Measurements from ENCODE around the gene C1orf167. TPM values are rescaled to one million over a fixed set of nuclear protein-coding genes. Genes with fewer than 3 reads are reported as not detected.

Gene C1orf167
- total and polyA plus RNA-seq, 4 experiments from 2014 or later, result not detected

DNA sequence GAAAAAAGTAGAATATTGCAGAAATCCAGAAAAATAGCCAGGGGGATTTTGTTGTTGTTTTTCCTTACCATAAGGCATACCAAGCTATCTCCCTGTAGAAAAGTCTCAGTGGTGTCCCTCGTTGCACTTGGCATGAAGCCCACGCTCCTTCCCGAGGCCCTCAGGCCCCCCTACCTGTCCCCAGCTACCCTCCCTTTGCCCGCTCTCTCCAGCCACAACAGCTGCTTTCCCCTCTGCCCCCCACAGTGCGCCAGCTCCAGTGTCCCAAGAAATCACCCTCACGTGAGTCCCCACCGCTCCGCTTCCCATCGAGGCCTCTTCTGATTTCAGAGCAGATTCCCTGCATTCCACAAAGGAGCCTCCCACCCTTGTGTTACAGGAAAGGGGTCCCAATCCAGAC is 17.7 kb upstream of the C1orf167 start:
- no peak overlapping the region for H3K27ac Mint-ChIP-seq
- Histone ChIP-seq H3K36me3 (ENCODE audit: insufficient read depth, low read length) (no peaks in the 10 kb centered on the region), H3K4me1 (ENCODE audit: insufficient read depth, low read length) (peaks cover 43% of the 10 kb centered on the region), H3K27ac (ENCODE audit: low read depth, low read length) (no peak overlapping the region), H3K4me3 (ENCODE audit: low read length in 2 of 2) (no peak overlapping the region), H3K27me3 (ENCODE audit: insufficient read depth, low read length) (no peaks in the 10 kb centered on the region), H3K9me3 (ENCODE audit: control insufficient read depth in 1 of 2, low read length in 2 of 2) (no peaks in the 10 kb centered on the region)
- no peaks in the 10 kb centered on the region for H3K27me3 Mint-ChIP-seq
- peaks cover 30 to 59% (median 43%) of the 10 kb centered on the region in 4 donors for H3K4me1 Mint-ChIP-seq
- intact Hi-C loops (cut with micrococcal nuclease), result no loop called here
- H3K9me3 Mint-ChIP-seq, result peaks cover 0 to 2% (median 0%) of the 10 kb centered on the region in 8 donors
- no peak overlapping the region for H3K4me3 Mint-ChIP-seq
- DNase-seq, result no peak
- POLR2A ChIA-PET (ENCODE audit: partially characterized antibody), result interaction anchor here (1.1 kb wide), 1 partner anchor 9 kb away, joined by 4 read pairs; the partner anchor contains the start of gene AGTRAP
- peaks cover 18 to 22% of the 10 kb centered on the region in 2 donors for H3K36me3 Mint-ChIP-seq
- CTCF ChIA-PET (ENCODE audit: partially characterized antibody), result interaction anchor here (0.8 kb wide), 1 partner anchor 8 kb away, joined by 3 read pairs; the partner anchor contains the start of gene AGTRAP

GRCh38 chr1:11746092-11746491 is 15.9 kb upstream of the C1orf167 start:
- Mint-ChIP-seq H3K27me3 (no peaks in the 10 kb centered on the region), H3K4me1 (peaks cover 17 to 41% (median 28%) of the 10 kb centered on the region in 4 donors), H3K9me3 (peaks cover 0 to 2% (median 0%) of the 10 kb centered on the region in 8 donors), H3K36me3 (peaks cover 18 to 33% of the 10 kb centered on the region in 2 donors), H3K4me3 (no peak overlapping the region), H3K27ac (no peak overlapping the region)
- ChIA-PET CTCF (ENCODE audit: partially characterized antibody) (no interaction called here), POLR2A (ENCODE audit: partially characterized antibody) (no interaction called here)
- Histone ChIP-seq H3K4me1 (ENCODE audit: insufficient read depth, low read length) (peaks cover 27% of the 10 kb centered on the region), H3K9me3 (ENCODE audit: control insufficient read depth in 1 of 2, low read length in 2 of 2) (no peaks in the 10 kb centered on the region), H3K36me3 (ENCODE audit: insufficient read depth, low read length) (peaks cover 11% of the 10 kb centered on the region), H3K27me3 (ENCODE audit: insufficient read depth, low read length) (no peaks in the 10 kb centered on the region), H3K27ac (ENCODE audit: low read depth, low read length) (no peak overlapping the region), H3K4me3 (ENCODE audit: low read length in 2 of 2) (no peak overlapping the region)
- no peak for DNase-seq
- intact Hi-C loops (cut with micrococcal nuclease), result no loop called here

- peaks cover 13 to 36% (median 21%) of the 10 kb centered on the region in 4 donors for H3K4me1 Mint-ChIP-seq
- Histone ChIP-seq H3K4me1 (ENCODE audit: insufficient read depth, low read length) (peaks cover 19% of the 10 kb centered on the region), H3K36me3 (ENCODE audit: insufficient read depth, low read length) (peaks cover 11% of the 10 kb centered on the region), H3K27me3 (ENCODE audit: insufficient read depth, low read length) (no peaks in the 10 kb centered on the region), H3K27ac (ENCODE audit: low read depth, low read length) (no peak overlapping the region), H3K9me3 (ENCODE audit: control insufficient read depth in 1 of 2, low read length in 2 of 2) (no peaks in the 10 kb centered on the region), H3K4me3 (ENCODE audit: low read length in 2 of 2) (no peak overlapping the region)
- H3K9me3 Mint-ChIP-seq, result peaks cover 0 to 2% (median 0%) of the 10 kb centered on the region in 8 donors
- no peak for DNase-seq
- peaks cover 18 to 34% of the 10 kb centered on the region in 2 donors for H3K36me3 Mint-ChIP-seq
- no peak overlapping the region for H3K27ac Mint-ChIP-seq
- ChIA-PET POLR2A (ENCODE audit: partially characterized antibody) (no interaction called here), CTCF (ENCODE audit: partially characterized antibody) (no interaction called here)
- no peak overlapping the region for H3K4me3 Mint-ChIP-seq
- H3K27me3 Mint-ChIP-seq, result no peaks in the 10 kb centered on the region
- intact Hi-C loops (cut with micrococcal nuclease), result no loop called here
Measured at GRCh38 chr1:11746795-11747487, 15.1 kb upstream of the C1orf167 start.

DNA sequence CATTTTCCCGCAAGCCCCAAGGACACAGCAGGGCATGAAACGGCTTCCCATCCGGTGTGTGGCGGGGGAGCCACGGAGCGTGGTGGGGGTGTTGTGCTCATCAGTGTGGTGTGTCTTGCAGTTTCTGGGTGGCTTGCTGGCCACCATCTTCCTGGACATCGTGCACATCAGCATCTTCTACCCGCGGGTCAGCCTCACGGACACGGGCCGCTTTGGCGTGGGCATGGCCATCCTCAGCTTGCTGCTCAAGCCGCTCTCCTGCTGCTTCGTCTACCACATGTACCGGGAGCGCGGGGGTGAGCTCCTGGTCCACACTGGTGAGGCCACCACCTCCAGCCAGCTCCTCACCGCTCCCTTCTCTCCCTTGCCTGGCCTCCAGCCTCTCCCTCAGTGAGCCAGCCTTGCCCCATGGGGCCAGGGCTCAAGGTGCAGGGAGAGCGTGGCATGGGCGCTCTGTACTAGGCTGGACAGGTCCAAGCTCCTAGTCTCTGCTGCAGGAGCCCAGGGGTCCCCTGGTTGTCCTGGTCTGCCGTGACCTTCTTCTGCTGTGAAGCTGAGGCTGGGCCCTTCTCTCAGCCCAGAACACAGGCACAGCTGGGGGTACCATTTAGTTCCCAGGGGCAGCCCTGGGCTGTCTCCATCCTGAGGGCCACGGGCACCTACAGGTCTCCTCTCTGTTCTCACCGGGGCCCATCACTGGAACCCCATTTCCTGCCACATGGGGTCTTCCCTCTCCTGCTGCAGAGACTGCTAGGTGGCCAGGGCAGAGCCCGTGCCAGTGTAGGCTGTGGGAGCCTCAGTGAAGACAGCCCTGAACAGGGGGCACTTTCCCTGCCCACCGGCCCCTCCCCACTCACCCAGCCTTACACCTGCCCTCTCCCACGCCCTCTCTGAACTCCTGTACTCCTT is 13.4 kb upstream of the C1orf167 start:
- intact Hi-C loops (cut with micrococcal nuclease), result loop anchor here (1.0 kb wide), 3 partner anchors 29 to 98 kb away; partner anchors contain the start of gene FBXO6
- Mint-ChIP-seq H3K9me3 (no peaks in the 10 kb centered on the region), H3K4me1 (peaks cover 9 to 31% (median 19%) of the 10 kb centered on the region in 4 donors), H3K27ac (peak overlapping the region in 6 of 7 donors; percentile 53 to 92 (median 86)), H3K36me3 (peaks cover 18 to 34% of the 10 kb centered on the region in 2 donors), H3K4me3 (no peak overlapping the region), H3K27me3 (no peaks in the 10 kb centered on the region)
- ChIA-PET POLR2A (ENCODE audit: partially characterized antibody) (interaction anchor here (1.0 to 2.2 kb wide), 3 partner anchors 13 to 98 kb away, joined by 4 to 7 read pairs (median 5); partner anchors contain the start of genes AGTRAP and FBXO6), CTCF (ENCODE audit: partially characterized antibody) (interaction anchor here (1.5 to 2.4 kb wide), 4 partner anchors 29 to 101 kb away, joined by 4 to 11 read pairs (median 5); partner anchors contain the start of gene FBXO6)
- Histone ChIP-seq H3K27me3 (ENCODE audit: insufficient read depth, low read length) (no peaks in the 10 kb centered on the region), H3K9me3 (ENCODE audit: control insufficient read depth in 1 of 2, low read length in 2 of 2) (no peaks in the 10 kb centered on the region), H3K27ac (ENCODE audit: low read depth, low read length) (no peak overlapping the region), H3K4me3 (ENCODE audit: low read length in 2 of 2) (no peak overlapping the region), H3K4me1 (ENCODE audit: insufficient read depth, low read length) (peaks cover 9% of the 10 kb centered on the region), H3K36me3 (ENCODE audit: insufficient read depth, low read length) (peaks cover 11% of the 10 kb centered on the region)
- no peak for DNase-seq

GRCh38 chr1:11749203-11749689 is 12.7 kb upstream of the C1orf167 start:
- no peaks in the 10 kb centered on the region for H3K27me3 Mint-ChIP-seq

DNA sequence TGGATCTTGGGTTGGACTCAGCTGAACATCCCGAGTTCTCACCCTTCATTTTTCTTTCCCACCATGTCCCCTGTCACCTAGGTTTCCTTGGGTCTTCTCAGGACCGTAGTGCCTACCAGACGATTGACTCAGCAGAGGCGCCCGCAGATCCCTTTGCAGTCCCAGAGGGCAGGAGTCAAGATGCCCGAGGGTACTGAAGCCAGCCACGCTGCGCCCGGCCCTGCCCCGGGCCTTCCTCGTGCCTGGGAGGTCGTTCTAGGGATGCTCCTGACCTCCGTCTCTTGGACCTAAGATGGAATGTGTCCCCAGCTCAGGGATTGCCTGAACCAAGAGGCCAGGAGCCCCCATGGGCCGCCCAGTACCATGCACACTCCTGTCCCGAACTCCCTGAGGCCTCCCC is 12.0 kb upstream of the C1orf167 start:
- Mint-ChIP-seq H3K4me3 (no peak overlapping the region), H3K27ac (no peak overlapping the region), H3K36me3 (peaks cover 18 to 34% of the 10 kb centered on the region in 2 donors), H3K4me1 (peaks cover 7 to 27% (median 19%) of the 10 kb centered on the region in 4 donors), H3K27me3 (no peaks in the 10 kb centered on the region), H3K9me3 (no peaks in the 10 kb centered on the region)
- H3K27me3 ChIP-seq (ENCODE audit: insufficient read depth, low read length), result no peaks in the 10 kb centered on the region
- intact Hi-C loops (cut with micrococcal nuclease), result loop anchor here (1.0 kb wide), 3 partner anchors 31 to 100 kb away; partner anchors contain the start of gene FBXO6
- CTCF ChIA-PET (ENCODE audit: partially characterized antibody), result interaction anchor here (1.2 to 2.4 kb wide), 4 partner anchors 31 to 100 kb away, joined by 4 to 11 read pairs (median 5); partner anchors contain the start of gene FBXO6
- no peak overlapping the region for H3K4me3 ChIP-seq (ENCODE audit: low read length in 2 of 2)
- POLR2A ChIA-PET (ENCODE audit: partially characterized antibody), result interaction anchor here (1.6 to 2.2 kb wide), 2 partner anchors 14 to 86 kb away, joined by 5 to 7 read pairs; partner anchors contain the start of genes AGTRAP and FBXO6
- no peak for DNase-seq
- peaks cover 11% of the 10 kb centered on the region for H3K36me3 ChIP-seq (ENCODE audit: insufficient read depth, low read length)
- peaks cover 9% of the 10 kb centered on the region for H3K4me1 ChIP-seq (ENCODE audit: insufficient read depth, low read length)
- no peak overlapping the region for H3K27ac ChIP-seq (ENCODE audit: low read depth, low read length)
- H3K9me3 ChIP-seq (ENCODE audit: control insufficient read depth in 1 of 2, low read length in 2 of 2), result no peaks in the 10 kb centered on the region

More at GRCh38 chr1:11749203-11749689, 12.7 kb upstream of the C1orf167 start:
- H3K27me3 ChIP-seq (ENCODE audit: insufficient read depth, low read length), result no peaks in the 10 kb centered on the region
- DNase-seq, result peak; percentile 38 to 64 (median 51)
- H3K27ac ChIP-seq (ENCODE audit: low read depth, low read length), result no peak overlapping the region
- intact Hi-C loops (cut with micrococcal nuclease), result loop anchor here (1.0 kb wide), 3 partner anchors 30 to 99 kb away; partner anchors contain the start of gene FBXO6
- peaks cover 9% of the 10 kb centered on the region for H3K4me1 ChIP-seq (ENCODE audit: insufficient read depth, low read length)
- H3K9me3 Mint-ChIP-seq, result no peaks in the 10 kb centered on the region
- ChIA-PET CTCF (ENCODE audit: partially characterized antibody) (interaction anchor here (1.2 to 2.4 kb wide), 5 partner anchors 30 to 102 kb away, joined by 4 to 11 read pairs (median 4); partner anchors contain the start of gene FBXO6), POLR2A (ENCODE audit: partially characterized antibody) (interaction anchor here (1.0 to 2.2 kb wide), 3 partner anchors 14 to 99 kb away, joined by 4 to 7 read pairs (median 5); partner anchors contain the start of genes AGTRAP and FBXO6)
- H3K36me3 ChIP-seq (ENCODE audit: insufficient read depth, low read length), result peaks cover 11% of the 10 kb centered on the region
- H3K4me3 Mint-ChIP-seq, result no peak overlapping the region
- peak overlapping the region in 6 of 7 donors; percentile 53 to 92 (median 86) for H3K27ac Mint-ChIP-seq
- peaks cover 9 to 31% (median 19%) of the 10 kb centered on the region in 4 donors for H3K4me1 Mint-ChIP-seq
- peaks cover 18 to 34% of the 10 kb centered on the region in 2 donors for H3K36me3 Mint-ChIP-seq
- H3K4me3 ChIP-seq (ENCODE audit: low read length in 2 of 2), result no peak overlapping the region
- no peaks in the 10 kb centered on the region for H3K9me3 ChIP-seq (ENCODE audit: control insufficient read depth in 1 of 2, low read length in 2 of 2)
